ENCODE results near the gene CX3CL1.
"Not testable (repeated sequence)": the region's sequence is repeated elsewhere in the genome, so short reads cannot be mapped to it uniquely, and the experiment has no call there.

CX3CL1 gene

GRCh38 chr16:57358086-57358420, 14.2 kb upstream of the CX3CL1 start:
- DNase-seq = no peak

GRCh38 chr16:57358527-57359095, 13.7 kb upstream of the CX3CL1 start, which contains the start of gene CCL22:
Gene CCL22 (plus strand): TSS chr16:57358783. CDS start chr16:57358817, 34 bp downstream.
- DNase-seq = no peak

GRCh38 chr16:57360321-57360935, 11.9 kb upstream of the CX3CL1 start:
- DNase-seq = no peak

GRCh38 chr16:57361404-57361803, 10.9 kb upstream of the CX3CL1 start:
- no peak for DNase-seq

GRCh38 chr16:57364143-57364542, 8.1 kb upstream of the CX3CL1 start:
- DNase-seq = no peak

- DNase-seq = no peak
Observed at GRCh38 chr16:57366544-57367040, 5.7 kb upstream of the CX3CL1 start.

GRCh38 chr16:57367116-57367752, 5.1 kb upstream of the CX3CL1 start:
- DNase-seq = no peak

GRCh38 chr16:57371494-57372371, 557 bp upstream of the CX3CL1 start:
- DNase-seq = no peak

- DNase-seq = no peak
Observed at GRCh38 chr16:57373117-57373947, 1.0 kb downstream of the CX3CL1 start.

- DNase-seq = no peak
Observed at GRCh38 chr16:57374067-57374534, 1.8 kb downstream of the CX3CL1 start.

- not testable (repeated sequence) for DNase-seq
Observed at GRCh38 chr16:57374925-57375465, 2.7 kb downstream of the CX3CL1 start.

- no peak for DNase-seq
Observed at GRCh38 chr16:57376313-57376818, 4.1 kb downstream of the CX3CL1 start.

GRCh38 chr16:57377080-57377841, 5.0 kb downstream of the CX3CL1 start:
- DNase-seq = no peak

- DNase-seq = no peak
Observed at GRCh38 chr16:57379579-57379978, 7.3 kb downstream of the CX3CL1 start.

- DNase-seq = no peak
Observed at GRCh38 chr16:57380671-57381462, 8.6 kb downstream of the CX3CL1 start.

GRCh38 chr16:57381791-57382534, 9.7 kb downstream of the CX3CL1 start:
- DNase-seq = no peak

- no peak for DNase-seq
Observed at GRCh38 chr16:57382535-57383275, 10.4 kb downstream of the CX3CL1 start.
